ENCODE results near the gene GINS2. TPM values are rescaled to one million over a fixed set of nuclear protein-coding genes. Genes with fewer than 3 reads are reported as not detected.

The GINS2 gene
- total RNA-seq, 4 donors from 2014 or later: 2.0 to 10.4 TPM; not detected in 2

DNA sequence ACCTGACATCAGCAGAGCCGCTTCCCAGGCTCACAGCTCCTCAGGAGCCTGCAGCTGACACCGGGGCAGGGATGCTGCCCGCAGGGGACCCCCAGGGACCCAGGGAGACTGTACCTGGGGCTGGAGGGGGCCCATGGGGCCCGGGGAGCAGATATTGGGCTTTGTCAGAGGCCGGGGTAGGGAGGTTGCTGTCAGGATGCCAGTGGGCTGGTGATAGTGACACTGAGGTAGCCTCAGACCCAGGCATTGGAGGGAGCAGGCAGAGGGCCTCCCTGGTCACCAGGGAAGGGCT, 60.5 kb downstream of the GINS2 start:
- no peak overlapping the region for H3K4me3 ChIP-seq
- intact Hi-C loops (cut with DNase I; ENCODE audit: low total_unique reads): no loop called here
- no peaks in the 10 kb centered on the region for H3K9me3 ChIP-seq
- H3K36me3 ChIP-seq: no peaks in the 10 kb centered on the region
- no peak overlapping the region for H3K27ac ChIP-seq
- TF ChIP-seq, protein P1, sequence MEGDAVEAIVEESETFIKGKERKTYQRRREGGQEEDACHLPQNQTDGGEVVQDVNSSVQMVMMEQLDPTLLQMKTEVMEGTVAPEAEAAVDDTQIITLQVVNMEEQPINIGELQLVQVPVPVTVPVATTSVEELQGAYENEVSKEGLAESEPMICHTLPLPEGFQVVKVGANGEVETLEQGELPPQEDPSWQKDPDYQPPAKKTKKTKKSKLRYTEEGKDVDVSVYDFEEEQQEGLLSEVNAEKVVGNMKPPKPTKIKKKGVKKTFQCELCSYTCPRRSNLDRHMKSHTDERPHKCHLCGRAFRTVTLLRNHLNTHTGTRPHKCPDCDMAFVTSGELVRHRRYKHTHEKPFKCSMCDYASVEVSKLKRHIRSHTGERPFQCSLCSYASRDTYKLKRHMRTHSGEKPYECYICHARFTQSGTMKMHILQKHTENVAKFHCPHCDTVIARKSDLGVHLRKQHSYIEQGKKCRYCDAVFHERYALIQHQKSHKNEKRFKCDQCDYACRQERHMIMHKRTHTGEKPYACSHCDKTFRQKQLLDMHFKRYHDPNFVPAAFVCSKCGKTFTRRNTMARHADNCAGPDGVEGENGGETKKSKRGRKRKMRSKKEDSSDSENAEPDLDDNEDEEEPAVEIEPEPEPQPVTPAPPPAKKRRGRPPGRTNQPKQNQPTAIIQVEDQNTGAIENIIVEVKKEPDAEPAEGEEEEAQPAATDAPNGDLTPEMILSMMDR (IDR thresholded peaks at IDR 0.05): no peak
- no peak for DNase-seq
- peaks cover 0 to 10% of the 10 kb centered on the region in 2 donors for H3K4me1 ChIP-seq
- no peaks in the 10 kb centered on the region for H3K27me3 ChIP-seq

- TF ChIP-seq, protein P1 (IDR thresholded peaks at IDR 0.05): no peak
- no peak for TF ChIP-seq POLR2A (IDR thresholded peaks at IDR 0.05)
- H3K9me3 ChIP-seq: no peaks in the 10 kb centered on the region
- peaks cover 0 to 10% of the 10 kb centered on the region in 2 donors for H3K4me1 ChIP-seq
- no peaks in the 10 kb centered on the region for H3K27me3 ChIP-seq
- no peaks in the 10 kb centered on the region for H3K36me3 ChIP-seq
- no peak overlapping the region for H3K4me3 ChIP-seq
- intact Hi-C loops (cut with DNase I; ENCODE audit: low total_unique reads): no loop called here
- H3K27ac ChIP-seq: no peak overlapping the region
- no peak for DNase-seq
Measured at GRCh38 chr16:85627526-85628264, 61.1 kb downstream of the GINS2 start.

DNA sequence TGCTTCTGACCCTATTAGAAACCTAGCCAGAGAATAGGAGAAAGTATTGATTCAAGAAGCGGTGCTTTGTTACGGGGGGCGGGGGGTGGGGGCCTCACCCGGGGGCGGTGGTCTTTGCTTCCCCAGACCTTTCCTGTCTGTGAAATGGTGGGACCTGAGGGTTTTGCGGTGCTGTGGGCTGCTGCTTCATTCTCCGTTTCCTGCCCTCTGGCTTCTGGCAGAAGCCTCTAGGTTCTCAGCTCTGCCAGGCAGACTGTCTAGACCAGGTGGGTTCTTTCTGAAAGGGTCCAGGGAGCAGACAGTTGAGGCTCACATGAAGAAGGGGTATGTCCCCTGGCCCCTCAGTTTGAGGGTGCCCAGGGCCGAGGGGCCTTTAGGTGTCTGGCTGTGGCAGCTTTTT, 61.7 kb downstream of the GINS2 start:
- H3K27me3 ChIP-seq: no peaks in the 10 kb centered on the region
- peaks cover 0 to 10% of the 10 kb centered on the region in 2 donors for H3K4me1 ChIP-seq
- TF ChIP-seq POLR2A (IDR thresholded peaks at IDR 0.05): no peak
- TF ChIP-seq, protein P1 (IDR thresholded peaks at IDR 0.05): no peak
- H3K27ac ChIP-seq: no peak overlapping the region
- no peak for DNase-seq
- no peak overlapping the region for H3K4me3 ChIP-seq
- intact Hi-C loops (cut with DNase I; ENCODE audit: low total_unique reads): no loop called here
- no peaks in the 10 kb centered on the region for H3K36me3 ChIP-seq
- H3K9me3 ChIP-seq: no peaks in the 10 kb centered on the region

Small RNA genes lying within 50 kb of the gene (small RNA-seq; reads per million reads assigned to genes)
- gene RN7SL381P: not detected

Other genes with a start within 250 kb of the GINS2 start
- 100 to 1,000 TPM in 1 of 4 donors, 10 to 100 TPM in 3; 32.6 to 128 (median 73.9) TPM for gene GSE1, start 75.6 kb downstream of the GINS2 start, total RNA-seq
- gene C16orf74, start 62.1 kb upstream of the GINS2 start, total RNA-seq: 1 to 10 TPM in 2 of 4 donors, not detected in 2; 2.5 to 6.4 TPM
- 10 to 100 TPM; 11.8 to 26.6 (median 16.7) TPM for gene EMC8, start 110.6 kb upstream of the GINS2 start, total RNA-seq
- gene COX4I1, start 110.7 kb upstream of the GINS2 start, total RNA-seq: 100 to 1,000 TPM; 199 to 836 (median 287) TPM
- 10 to 100 TPM in 1 of 4 donors, 1 to 10 TPM in 2, not detected in 1; 3.7 to 17.3 (median 3.8) TPM for gene IRF8, start 210.2 kb upstream of the GINS2 start, total RNA-seq